GM21423 (cell line): ENCODE data around the gene TCP1.
"Not testable (repeated sequence)": the region's sequence is repeated elsewhere in the genome, so short reads cannot be mapped to it uniquely, and the experiment has no call there.

ENCODE experiments used
- ATAC-seq: cut with Tn5 transposase; IDR thresholded peaks from one replicate; pipeline ENCODE4 v1.9.1; 2021; ENCODE audit warnings: mild to moderate bottlenecking, moderate library complexity; ENCODE audit not compliant: unreplicated experiment

Gene TCP1

GRCh38 chr6:159745081-159745480 lies 44.3 kb downstream of the TCP1 start:
- no peak for ATAC-seq

- no peak for ATAC-seq
Measured at GRCh38 chr6:159742165-159742564, 47.2 kb downstream of the TCP1 start.

GRCh38 chr6:159739341-159739740 lies 50.1 kb downstream of the TCP1 start:
- no peak for ATAC-seq

- no peak for ATAC-seq
Measured at GRCh38 chr6:159736908-159737307, 52.5 kb downstream of the TCP1 start.

- ATAC-seq, result not testable (repeated sequence)
Measured at GRCh38 chr6:159733395-159733794, 56.0 kb downstream of the TCP1 start.

- ATAC-seq, result not testable (repeated sequence)
Measured at GRCh38 chr6:159732550-159732949, 56.9 kb downstream of the TCP1 start.

GRCh38 chr6:159730332-159730676 lies 59.1 kb downstream of the TCP1 start:
- ATAC-seq, result no peak

GRCh38 chr6:159729598-159730331 lies 59.6 kb downstream of the TCP1 start:
- no peak for ATAC-seq

GRCh38 chr6:159728531-159728964 lies 60.9 kb downstream of the TCP1 start:
- no peak for ATAC-seq
